ENCODE measurements around the gene NFE2L3.

The NFE2L3 gene

GRCh38 chr7:26178272-26178960 is 26.4 kb downstream of the NFE2L3 start:
- H3K4me3 ChIP-seq (ENCODE audit: low read depth, low read length) = no peak overlapping the region
- TF ChIP-seq CTCF (IDR thresholded peaks at IDR 0.05; ENCODE audit: low read depth, low read length) = no peak

- no peak for TF ChIP-seq CTCF (IDR thresholded peaks at IDR 0.05; ENCODE audit: low read depth, low read length)
- H3K4me3 ChIP-seq (ENCODE audit: low read depth, low read length) = no peak overlapping the region
Observed at GRCh38 chr7:26179422-26179821, 27.4 kb downstream of the NFE2L3 start.

GRCh38 chr7:26179826-26180497 is 28.0 kb downstream of the NFE2L3 start:
- no peak for TF ChIP-seq CTCF (IDR thresholded peaks at IDR 0.05; ENCODE audit: low read depth, low read length)
- no peak overlapping the region for H3K4me3 ChIP-seq (ENCODE audit: low read depth, low read length)

- H3K4me3 ChIP-seq (ENCODE audit: low read depth, low read length) = no peak overlapping the region
- TF ChIP-seq CTCF (IDR thresholded peaks at IDR 0.05; ENCODE audit: low read depth, low read length) = no peak
Observed at GRCh38 chr7:26180792-26181198, 28.8 kb downstream of the NFE2L3 start.

- no peak for TF ChIP-seq CTCF (IDR thresholded peaks at IDR 0.05; ENCODE audit: low read depth, low read length)
- no peak overlapping the region for H3K4me3 ChIP-seq (ENCODE audit: low read depth, low read length)
Observed at GRCh38 chr7:26181474-26182227, 29.7 kb downstream of the NFE2L3 start.

- TF ChIP-seq CTCF (IDR thresholded peaks at IDR 0.05; ENCODE audit: low read depth, low read length) = no peak
- no peak overlapping the region for H3K4me3 ChIP-seq (ENCODE audit: low read depth, low read length)
Observed at GRCh38 chr7:26182283-26182682, 30.3 kb downstream of the NFE2L3 start.

GRCh38 chr7:26182706-26183105 is 30.7 kb downstream of the NFE2L3 start:
- TF ChIP-seq CTCF (IDR thresholded peaks at IDR 0.05; ENCODE audit: low read depth, low read length) = no peak
- no peak overlapping the region for H3K4me3 ChIP-seq (ENCODE audit: low read depth, low read length)
